HEK293T (cell line): ENCODE measurements around the gene SOX18.

ENCODE experiments used
- ARNT ChIP-seq: fragments of 450-650 bp; IDR thresholded peaks from 2 replicates; pipeline ENCODE4 v1.6.1; 2017; ENCODE audit warnings: mild to moderate bottlenecking
- BHLHE40 ChIP-seq: fragments of 450-650 bp; IDR thresholded peaks from 2 replicates; pipeline ENCODE4 v1.6.1; 2016; ENCODE audit warnings: mild to moderate bottlenecking, moderate library complexity, borderline replicate concordance
- ELF4 ChIP-seq: fragments of 450-650 bp; IDR thresholded peaks from 2 replicates; pipeline ENCODE4 v1.6.1; 2017; ENCODE audit warnings: antibody characterized with exemption
- FOXA1 ChIP-seq: fragments of 450-650 bp; IDR thresholded peaks from 2 replicates; pipeline ENCODE4 v1.6.1; 2016; ENCODE audit warnings: mild to moderate bottlenecking
- FOXK2 ChIP-seq: fragments of 450-650 bp; IDR thresholded peaks from 2 replicates; pipeline ENCODE4 v1.6.1; 2016; ENCODE audit warnings: mild to moderate bottlenecking
- HDGF ChIP-seq: fragments of 450-650 bp; IDR thresholded peaks from 2 replicates; pipeline ENCODE4 v1.6.1; 2017; ENCODE audit warnings: antibody characterized with exemption, borderline replicate concordance
- LEF1 ChIP-seq: fragments of 450-650 bp; IDR thresholded peaks from 2 replicates; pipeline ENCODE4 v1.6.1; 2017; ENCODE audit warnings: mild to moderate bottlenecking, borderline replicate concordance
- NFRKB ChIP-seq: fragments of 450-650 bp; IDR thresholded peaks from 2 replicates; pipeline ENCODE4 v1.6.1; 2016; ENCODE audit warnings: mild to moderate bottlenecking, moderate library complexity
- PKNOX1 ChIP-seq: fragments of 450-650 bp; IDR thresholded peaks from 2 replicates; pipeline ENCODE4 v1.6.1; 2016
- SP1 ChIP-seq: fragments of 450-650 bp; IDR thresholded peaks from 2 replicates; pipeline ENCODE4 v1.6.1; 2017
- SUZ12 ChIP-seq: fragments of 450-650 bp; IDR thresholded peaks from 2 replicates; pipeline ENCODE4 v1.6.1; 2016; ENCODE audit warnings: mild to moderate bottlenecking
- ZNF384 ChIP-seq: fragments of 450-650 bp; IDR thresholded peaks from 2 replicates; pipeline ENCODE4 v1.6.1; 2016

GRCh38 chr20:64047046-64047389 lies 2.4 kb downstream of the SOX18 start:
- TF ChIP-seq FOXA1, result no peak
- no peak for TF ChIP-seq PKNOX1
- TF ChIP-seq LEF1, result no peak
- TF ChIP-seq ARNT, result no peak
- no peak for TF ChIP-seq BHLHE40
- TF ChIP-seq ELF4, result no peak
- no peak for TF ChIP-seq NFRKB
- TF ChIP-seq SUZ12, result no peak
- TF ChIP-seq HDGF, result no peak
- no peak for TF ChIP-seq SP1
- no peak for TF ChIP-seq FOXK2
- TF ChIP-seq ZNF384, result no peak
